Sigmoid colon (tissue), 7 donors: Measurements from ENCODE around the gene ODC1. TPM values are rescaled to one million over a fixed set of nuclear protein-coding genes. Genes with fewer than 3 reads are reported as not detected.

Source experiments
- DNase-seq: peaks from one replicate; pipeline ENCODE4 v3.0.0-alpha.2; 2019
- H3K27ac ChIP-seq, 4 donors: fragments of 200-600 bp; sonication (generic); one replicate each; pipeline ENCODE4 v1.5.1; 2016 to 2019; ENCODE audit warnings: mild to moderate bottlenecking in 1 of 4
- H3K27me3 ChIP-seq, 3 donors: fragments of 200-600 bp; sonication (generic); one replicate each; pipeline ENCODE4 v1.5.1; 2019; ENCODE audit warnings: mild to moderate bottlenecking in 1 of 3
- H3K36me3 ChIP-seq, 4 donors: fragments of 200-600 bp; sonication (generic); one replicate each; pipeline ENCODE4 v1.5.1; 2016 to 2019
- H3K4me1 ChIP-seq, 4 donors: fragments of 200-600 bp; sonication (generic); one replicate each; pipeline ENCODE4 v1.5.1; 2017 to 2019
- H3K4me3 ChIP-seq, 4 donors: fragments of 200-600 bp; sonication (generic); one replicate each; pipeline ENCODE4 v1.5.1; 2017 to 2019; ENCODE audit warnings: mild to moderate bottlenecking in 2 of 4, moderate library complexity in 1 of 4
- H3K9me3 ChIP-seq, 4 donors: fragments of 200-600 bp in 3 of 4; sonication (generic) in 3 of 4; one replicate each; pipeline versions ENCODE4 v1.5.1 to v1.6.1; 2013 to 2019
- CTCF ChIP-seq, 4 experiments: fragments of 450-650 bp in 3 of 4; fragments of 200-600 bp in 1 of 4; IDR thresholded peaks; one replicate each; pipeline ENCODE4 v1.5.1; 2016 to 2019; ENCODE audit warnings: antibody characterized with exemption in 4 of 4, mild to moderate bottlenecking in 3 of 4, moderate library complexity in 2 of 4
- EP300 ChIP-seq, 4 donors: sonication (generic); formaldehyde crosslinking; IDR thresholded peaks; one replicate each; pipeline ENCODE4 v1.6.1; 2017; ENCODE audit warnings: antibody characterized with exemption in 4 of 4
- POLR2A ChIP-seq, 2 donors: fragments of 450-650 bp; IDR thresholded peaks; one replicate each; pipeline ENCODE4 v1.6.1; 2016; ENCODE audit warnings: antibody characterized with exemption in 2 of 2, mild to moderate bottlenecking in 2 of 2, moderate library complexity in 2 of 2
- POLR2AphosphoS5 ChIP-seq, 4 donors: sonication (generic); formaldehyde crosslinking; IDR thresholded peaks; one replicate each; pipeline ENCODE4 v1.6.1; 2017; ENCODE audit warnings: antibody characterized with exemption in 4 of 4
- WGBS, 2 donors: extraction: QIAGEN DNeasy Blood & Tissue Kit; methylation state at CpG; one replicate each; pipeline ENCODE4 v1.1.7; 2013; 5-methylcytosine and 5-hydroxymethylcytosine counted together
- intact Hi-C: fragments of 100-400 bp; cut with DNase I; formaldehyde crosslinking; loops from one replicate; pipeline ENCODE4 v1.15.1; 2023
- polyA plus RNA-seq, 3 donors: library from polyadenylated mRNA; stranded (reverse); fragments of 200-250 nt; gene quantifications; one replicate each; pipeline ENCODE4 v1.2.3, GENCODE V29; 2013
- total RNA-seq, 4 donors: library from RNA; depleted of rRNA; stranded (reverse); fragments of >200 nt; gene quantifications; one replicate each; pipeline ENCODE4 v1.1.0, GENCODE V29; 2016
- donor health status: healthy with polysubstance abuse.
- donor health status: Bipolar disorder and iron deficiency.
- donor health status: healthy.

The ODC1 gene
- total and polyA plus RNA-seq, 7 donors, result 34.8 to 88.2 (median 54.3) TPM

GRCh38 chr2:10494351-10495066, 46.4 kb upstream of the ODC1 start:
- no peak overlapping the region for H3K27ac ChIP-seq
- peaks cover 0 to 8% (median 0%) of the 10 kb centered on the region in 3 donors for H3K27me3 ChIP-seq
- H3K36me3 ChIP-seq, result no peaks in the 10 kb centered on the region
- no peak for DNase-seq
- intact Hi-C loops, result no loop called here
- H3K4me3 ChIP-seq, result no peak overlapping the region
- TF ChIP-seq CTCF (IDR thresholded peaks at IDR 0.05) (no peak), EP300 (IDR thresholded peaks at IDR 0.05) (no peak), POLR2AphosphoS5 (IDR thresholded peaks at IDR 0.05) (no peak), POLR2A (IDR thresholded peaks at IDR 0.05) (no peak)
- H3K4me1 ChIP-seq, result peaks cover 0 to 8% (median 3%) of the 10 kb centered on the region in 4 donors
- H3K9me3 ChIP-seq, result no peaks in the 10 kb centered on the region
- WGBS, 2 donors, result 81 to 83% methylated on average over 13 of the region's 13 CpGs

- H3K27me3 ChIP-seq, result peaks cover 0 to 10% (median 0%) of the 10 kb centered on the region in 3 donors
- H3K9me3 ChIP-seq, result no peaks in the 10 kb centered on the region
- intact Hi-C loops, result no loop called here
- DNase-seq, result no peak
- H3K36me3 ChIP-seq, result no peaks in the 10 kb centered on the region
- TF ChIP-seq CTCF (IDR thresholded peaks at IDR 0.05) (no peak), EP300 (IDR thresholded peaks at IDR 0.05) (no peak), POLR2AphosphoS5 (IDR thresholded peaks at IDR 0.05) (no peak), POLR2A (IDR thresholded peaks at IDR 0.05) (no peak)
- WGBS, 2 donors, result 33 to 63% methylated on average over 22 of the region's 22 CpGs
- H3K27ac ChIP-seq, result no peak overlapping the region
- H3K4me1 ChIP-seq, result peaks cover 0 to 8% (median 3%) of the 10 kb centered on the region in 4 donors
- H3K4me3 ChIP-seq, result no peak overlapping the region
Measured at GRCh38 chr2:10493634-10494281, 45.6 kb upstream of the ODC1 start.

GRCh38 chr2:10493075-10493633, 45.0 kb upstream of the ODC1 start:
- Histone ChIP-seq H3K27ac (no peak overlapping the region), H3K4me1 (peaks cover 0 to 7% (median 3%) of the 10 kb centered on the region in 4 donors), H3K36me3 (no peaks in the 10 kb centered on the region), H3K27me3 (peaks cover 0 to 15% (median 0%) of the 10 kb centered on the region in 3 donors), H3K4me3 (no peak overlapping the region), H3K9me3 (no peaks in the 10 kb centered on the region)
- 51 to 79% methylated on average over 5 of the region's 5 CpGs for WGBS, 2 donors
- no peak for DNase-seq
- intact Hi-C loops, result no loop called here
- TF ChIP-seq POLR2AphosphoS5 (IDR thresholded peaks at IDR 0.05) (no peak), POLR2A (IDR thresholded peaks at IDR 0.05) (no peak)

- Histone ChIP-seq H3K4me1 (no peaks in the 10 kb centered on the region), H3K27ac (no peak overlapping the region), H3K36me3 (no peaks in the 10 kb centered on the region), H3K9me3 (no peaks in the 10 kb centered on the region), H3K27me3 (peaks cover 0 to 12% (median 0%) of the 10 kb centered on the region in 3 donors), H3K4me3 (no peak overlapping the region)
- 15 to 70% methylated on average over 8 of the region's 8 CpGs for WGBS, 2 donors
- intact Hi-C loops, result no loop called here
- TF ChIP-seq POLR2AphosphoS5 (IDR thresholded peaks at IDR 0.05), result no peak
- TF ChIP-seq CTCF (IDR thresholded peaks at IDR 0.05), result no peak
- no peak for TF ChIP-seq EP300 (IDR thresholded peaks at IDR 0.05)
- no peak for TF ChIP-seq POLR2A (IDR thresholded peaks at IDR 0.05)
- DNase-seq, result peak; percentile 44
Measured at GRCh38 chr2:10490806-10491291, 42.7 kb upstream of the ODC1 start.
